HepG2 (cell line): ENCODE data around the gene ABCD2. TPM values are rescaled to one million over a fixed set of nuclear protein-coding genes. Genes with fewer than 3 reads are reported as not detected.
"Not testable (repeated sequence)": the region's sequence is repeated elsewhere in the genome, so short reads cannot be mapped to it uniquely, and the experiment has no call there.

ENCODE experiments used
- ATAC-seq: fragments of 200-7000 bp; cut with Tn5 transposase; 3 replicates; pipeline ENCODE4 v1.9.1; 2020; ENCODE audit warnings: mild to moderate bottlenecking, moderate library complexity
- BruUV-seq: library from RNA; stranded (reverse); fragments of 400-500 nt; replicated peaks from 2 replicates; lab custom pipeline; 2021; lab: Mats Ljungman, UMichigan
- CTCF ChIA-PET: fragments of 300-600 bp; formaldehyde crosslinking; extraction: SDS; loops from one replicate; lab custom pipeline; 2021; ENCODE audit warnings: low total read pairs, inconsistent platforms, low intra/inter-chr PET ratio; lab: Yijun Ruan, JAX
- POLR2A ChIA-PET: fragments of 350-600 bp; sonication (Branson Sonifier 250); formaldehyde crosslinking; loops from one replicate; lab custom pipeline; 2020; ENCODE audit warnings: antibody characterized with exemption, inconsistent platforms; lab: Yijun Ruan, JAX
- DNase-seq: peaks from one replicate; pipeline ENCODE4 v3.0.0-alpha.2; 2015; ENCODE audit warnings: low spot score
- FAIRE-seq: peaks from 3 replicates; lab custom pipeline; 2011; peaks lifted over from hg19 to GRCh38; lab: Jason Lieb, UNC
- H2AFZ ChIP-seq: one replicate; pipeline ENCODE4 v1.6.1; 2011; ENCODE audit warnings: low read length, inconsistent platforms
- H3K27ac ChIP-seq: fragments of 300-600 bp; 3 replicates; pipeline ENCODE4 v1.8.0; 2011; ENCODE audit warnings: mixed run types, mild to moderate bottlenecking, mixed read lengths, low read length, inconsistent platforms; ENCODE audit not compliant: insufficient read depth; ENCODE audit errors: extremely low read length
- H3K27me3 ChIP-seq, 2 experiments: fragments of 200-600 bp in 1 of 2; 2 replicates in 1 of 2; 3 replicates in 1 of 2; pipeline versions ENCODE4 v1.6.0 to v1.8.0; 2011; ENCODE audit warnings: low read length in 2 of 2, mild to moderate bottlenecking in 2 of 2, moderate library complexity in 2 of 2, inconsistent platforms in 1 of 2; ENCODE audit not compliant: insufficient read depth in 2 of 2, control insufficient read depth in 1 of 2
- H3K36me3 ChIP-seq, 2 experiments: fragments of 200-600 bp in 1 of 2; replicated peaks in 1 of 2; 2 replicates in 1 of 2; 3 replicates in 1 of 2; pipeline versions ENCODE4 v1.5.1 to v1.8.0; 2011; ENCODE audit warnings: low read length in 2 of 2, inconsistent platforms in 1 of 2; ENCODE audit not compliant: insufficient read depth in 2 of 2, control insufficient read depth in 1 of 2
- H3K4me1 ChIP-seq: 2 replicates; pipeline ENCODE4 v1.5.1; 2012; ENCODE audit warnings: low read length, inconsistent platforms; ENCODE audit not compliant: insufficient read depth
- H3K4me2 ChIP-seq: 2 replicates; pipeline ENCODE4 v1.6.0; 2011; ENCODE audit warnings: low read depth, low read length, inconsistent platforms
- H3K4me3 ChIP-seq, 3 experiments: fragments of 200-600 bp in 1 of 3; sonication (generic), shearing (Covaris generic) in 1 of 3; replicated peaks in 1 of 3; 2 replicates each; pipeline ENCODE4 v1.5.1; 2011 to 2016; ENCODE audit warnings: low read length in 3 of 3, inconsistent platforms in 2 of 3, low read depth in 2 of 3, mild to moderate bottlenecking in 2 of 3, control low read depth in 1 of 3, mixed read lengths in 1 of 3; ENCODE audit not compliant: insufficient read depth in 1 of 3
- H3K79me2 ChIP-seq: one replicate; pipeline ENCODE4 v1.6.1; 2011; ENCODE audit warnings: low read length, inconsistent platforms; ENCODE audit not compliant: insufficient read depth
- H3K9ac ChIP-seq: 2 replicates; pipeline ENCODE4 v1.6.0; 2011; ENCODE audit warnings: mild to moderate bottlenecking, low read depth, low read length, inconsistent platforms; ENCODE audit not compliant: insufficient read depth
- H3K9me3 ChIP-seq: 2 replicates; pipeline ENCODE4 v1.5.1; 2012; ENCODE audit warnings: mild to moderate bottlenecking, low read length
- H4K20me1 ChIP-seq: 2 replicates; pipeline ENCODE4 v1.6.0; 2011; ENCODE audit warnings: inconsistent platforms, mild to moderate bottlenecking, low read length, moderate library complexity; ENCODE audit not compliant: insufficient read depth
- WGBS: methylation state at CpG from one replicate; pipeline ENCODE4 v1.1.6; 2017; ENCODE audit warnings: low lambda C conversion rate; 5-methylcytosine and 5-hydroxymethylcytosine counted together
- in situ Hi-C: cut with HindIII; loops from 2 replicates; pipeline ENCODE4 v1.10.0; 2017; ENCODE audit warnings: low pct_unique_long_range_greater_than_20kb; ENCODE audit not compliant: extremely low pct_ligation_motif_present
- intact Hi-C: fragments of 100-400 bp; cut with micrococcal nuclease; formaldehyde crosslinking; loops from one replicate; pipeline ENCODE4 v1.10.0; 2022; ENCODE audit not compliant: unreplicated experiment
- polyA plus RNA-seq, 8 experiments: library from polyadenylated mRNA; depleted of rRNA in 3 of 8; stranded (reverse) in 7 of 8; unstranded in 1 of 8; fragments of >200 nt; fragmentation: Illumina TruSeq in 4 of 8; extraction: Trizol in 4 of 8; gene quantifications; 2 replicates each; pipeline versions ENCODE4 v1.2.1 to v1.2.3, GENCODE V29; 2011 to 2016; ENCODE audit warnings: low read depth in 4 of 8, missing spikeins in 1 of 8, mixed read lengths in 1 of 8; ENCODE audit not compliant: insufficient read depth in 1 of 8
- total RNA-seq, 5 experiments: library from RNA; depleted of rRNA; stranded (reverse); fragments of >200 nt; fragmentation: Illumina TruSeq; extraction: Trizol; gene quantifications; 2 replicates each; pipeline ENCODE4 v1.2.3, GENCODE V29; 2016; ENCODE audit warnings: low read depth in 1 of 5
- TF ChIP-seq, protein P1 (sequence below): sonication (generic); formaldehyde crosslinking; IDR thresholded peaks from 2 replicates; pipeline ENCODE4 v1.4.0; 2020; ENCODE audit warnings: missing genetic modification reagents
- TF ChIP-seq, protein P2 (sequence below): sonication (generic); formaldehyde crosslinking; IDR thresholded peaks from 2 replicates; pipeline ENCODE4 v1.5.0; 2020; ENCODE audit warnings: mild to moderate bottlenecking, missing genetic modification reagents, borderline replicate concordance
- TF ChIP-seq, protein P3 (sequence below): sonication (generic); formaldehyde crosslinking; IDR thresholded peaks from 2 replicates; pipeline ENCODE4 v1.5.0; 2020; ENCODE audit warnings: missing genetic modification reagents, mild to moderate bottlenecking, borderline replicate concordance

Gene ABCD2
- total and polyA plus RNA-seq, 2 of the 13 experiments (the other 11 are each of a cell fraction or from before 2014, with no cell fraction given) = not detected

DNA sequence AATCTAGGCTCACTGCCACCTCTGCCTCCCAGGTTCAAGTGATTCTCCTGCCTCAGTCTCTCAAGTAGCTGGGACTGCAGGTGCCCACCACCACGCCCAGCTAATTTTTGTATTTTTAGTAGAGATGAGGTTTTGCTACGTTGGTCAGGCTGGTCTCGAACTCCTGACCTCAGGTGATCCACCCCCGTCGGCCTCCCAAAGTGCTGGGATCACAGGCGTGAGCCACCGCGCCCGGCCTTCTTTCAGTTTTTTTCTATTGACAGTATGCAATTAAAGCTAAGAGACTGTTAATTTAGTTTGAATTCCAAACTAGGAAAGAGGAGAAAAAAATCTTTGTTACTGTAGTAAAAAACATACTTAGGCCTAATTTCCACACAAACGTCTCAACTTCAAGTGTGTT is 3.6 kb upstream of the ABCD2 start:
- H3K4me1 ChIP-seq = peaks cover 21% of the 10 kb centered on the region
- H3K27ac ChIP-seq, FAIRE-seq, DNase-seq, H3K27me3 ChIP-seq, intact Hi-C loops, H3K36me3 ChIP-seq, H3K4me3 ChIP-seq, H3K9ac ChIP-seq, POLR2A ChIA-PET, in situ Hi-C loops, BruUV-seq, H3K4me2 ChIP-seq, ATAC-seq, H3K79me2 ChIP-seq, H4K20me1 ChIP-seq, CTCF ChIA-PET, H2AFZ ChIP-seq, H3K9me3 ChIP-seq: not testable (repeated sequence)
- 51% methylated on average over 10 of the region's 10 CpGs for WGBS

DNA sequence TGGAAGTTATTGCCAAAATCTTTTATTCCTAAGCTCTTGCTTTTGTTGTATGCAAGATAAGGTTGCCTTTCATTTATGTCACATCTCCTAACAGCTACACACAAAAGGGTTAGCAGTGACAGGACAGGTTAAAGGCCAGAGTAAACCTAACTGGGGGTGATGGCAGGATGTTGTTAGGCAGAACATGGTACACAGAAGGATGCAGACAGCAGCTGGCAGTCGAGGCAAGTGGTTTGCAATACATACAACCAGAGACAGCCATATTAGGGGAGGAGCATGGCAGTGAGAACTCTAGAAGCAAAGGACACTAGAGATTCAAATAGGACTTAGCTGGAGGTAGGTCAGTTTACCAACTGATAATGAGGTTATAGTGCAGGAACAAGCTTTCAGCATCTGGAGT is 2.7 kb upstream of the ABCD2 start:
- no peaks in the 10 kb centered on the region for H3K9me3 ChIP-seq
- intact Hi-C loops = no loop called here
- peaks cover 21% of the 10 kb centered on the region for H3K4me1 ChIP-seq
- H3K79me2 ChIP-seq = no peaks in the 10 kb centered on the region
- no peaks in the 10 kb centered on the region; a peak in 2 of 5 replicates for H3K27me3 ChIP-seq
- in situ Hi-C loops = no loop called here
- H3K4me3 ChIP-seq = no peak overlapping the region
- no peaks in the 10 kb centered on the region for H3K36me3 ChIP-seq
- no peak overlapping the region for H2AFZ ChIP-seq
- ChIA-PET POLR2A (no interaction called here), CTCF (no interaction called here)
- no peak for FAIRE-seq
- ATAC-seq = no peak
- no peak overlapping the region for H3K27ac ChIP-seq
- no peak overlapping the region for H3K4me2 ChIP-seq
- no TSS peak for BruUV-seq
- no peak for DNase-seq
- H3K9ac ChIP-seq = no peak overlapping the region
- 0% methylated on average over 1 of the region's 1 CpG for WGBS
- H4K20me1 ChIP-seq = no peaks in the 10 kb centered on the region
- TF ChIP-seq, protein P1, sequence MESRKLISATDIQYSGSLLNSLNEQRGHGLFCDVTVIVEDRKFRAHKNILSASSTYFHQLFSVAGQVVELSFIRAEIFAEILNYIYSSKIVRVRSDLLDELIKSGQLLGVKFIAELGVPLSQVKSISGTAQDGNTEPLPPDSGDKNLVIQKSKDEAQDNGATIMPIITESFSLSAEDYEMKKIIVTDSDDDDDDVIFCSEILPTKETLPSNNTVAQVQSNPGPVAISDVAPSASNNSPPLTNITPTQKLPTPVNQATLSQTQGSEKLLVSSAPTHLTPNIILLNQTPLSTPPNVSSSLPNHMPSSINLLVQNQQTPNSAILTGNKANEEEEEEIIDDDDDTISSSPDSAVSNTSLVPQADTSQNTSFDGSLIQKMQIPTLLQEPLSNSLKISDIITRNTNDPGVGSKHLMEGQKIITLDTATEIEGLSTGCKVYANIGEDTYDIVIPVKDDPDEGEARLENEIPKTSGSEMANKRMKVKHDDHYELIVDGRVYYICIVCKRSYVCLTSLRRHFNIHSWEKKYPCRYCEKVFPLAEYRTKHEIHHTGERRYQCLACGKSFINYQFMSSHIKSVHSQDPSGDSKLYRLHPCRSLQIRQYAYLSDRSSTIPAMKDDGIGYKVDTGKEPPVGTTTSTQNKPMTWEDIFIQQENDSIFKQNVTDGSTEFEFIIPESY (CRISPR knock-in tag) = no peak
- TF ChIP-seq, protein P2, sequence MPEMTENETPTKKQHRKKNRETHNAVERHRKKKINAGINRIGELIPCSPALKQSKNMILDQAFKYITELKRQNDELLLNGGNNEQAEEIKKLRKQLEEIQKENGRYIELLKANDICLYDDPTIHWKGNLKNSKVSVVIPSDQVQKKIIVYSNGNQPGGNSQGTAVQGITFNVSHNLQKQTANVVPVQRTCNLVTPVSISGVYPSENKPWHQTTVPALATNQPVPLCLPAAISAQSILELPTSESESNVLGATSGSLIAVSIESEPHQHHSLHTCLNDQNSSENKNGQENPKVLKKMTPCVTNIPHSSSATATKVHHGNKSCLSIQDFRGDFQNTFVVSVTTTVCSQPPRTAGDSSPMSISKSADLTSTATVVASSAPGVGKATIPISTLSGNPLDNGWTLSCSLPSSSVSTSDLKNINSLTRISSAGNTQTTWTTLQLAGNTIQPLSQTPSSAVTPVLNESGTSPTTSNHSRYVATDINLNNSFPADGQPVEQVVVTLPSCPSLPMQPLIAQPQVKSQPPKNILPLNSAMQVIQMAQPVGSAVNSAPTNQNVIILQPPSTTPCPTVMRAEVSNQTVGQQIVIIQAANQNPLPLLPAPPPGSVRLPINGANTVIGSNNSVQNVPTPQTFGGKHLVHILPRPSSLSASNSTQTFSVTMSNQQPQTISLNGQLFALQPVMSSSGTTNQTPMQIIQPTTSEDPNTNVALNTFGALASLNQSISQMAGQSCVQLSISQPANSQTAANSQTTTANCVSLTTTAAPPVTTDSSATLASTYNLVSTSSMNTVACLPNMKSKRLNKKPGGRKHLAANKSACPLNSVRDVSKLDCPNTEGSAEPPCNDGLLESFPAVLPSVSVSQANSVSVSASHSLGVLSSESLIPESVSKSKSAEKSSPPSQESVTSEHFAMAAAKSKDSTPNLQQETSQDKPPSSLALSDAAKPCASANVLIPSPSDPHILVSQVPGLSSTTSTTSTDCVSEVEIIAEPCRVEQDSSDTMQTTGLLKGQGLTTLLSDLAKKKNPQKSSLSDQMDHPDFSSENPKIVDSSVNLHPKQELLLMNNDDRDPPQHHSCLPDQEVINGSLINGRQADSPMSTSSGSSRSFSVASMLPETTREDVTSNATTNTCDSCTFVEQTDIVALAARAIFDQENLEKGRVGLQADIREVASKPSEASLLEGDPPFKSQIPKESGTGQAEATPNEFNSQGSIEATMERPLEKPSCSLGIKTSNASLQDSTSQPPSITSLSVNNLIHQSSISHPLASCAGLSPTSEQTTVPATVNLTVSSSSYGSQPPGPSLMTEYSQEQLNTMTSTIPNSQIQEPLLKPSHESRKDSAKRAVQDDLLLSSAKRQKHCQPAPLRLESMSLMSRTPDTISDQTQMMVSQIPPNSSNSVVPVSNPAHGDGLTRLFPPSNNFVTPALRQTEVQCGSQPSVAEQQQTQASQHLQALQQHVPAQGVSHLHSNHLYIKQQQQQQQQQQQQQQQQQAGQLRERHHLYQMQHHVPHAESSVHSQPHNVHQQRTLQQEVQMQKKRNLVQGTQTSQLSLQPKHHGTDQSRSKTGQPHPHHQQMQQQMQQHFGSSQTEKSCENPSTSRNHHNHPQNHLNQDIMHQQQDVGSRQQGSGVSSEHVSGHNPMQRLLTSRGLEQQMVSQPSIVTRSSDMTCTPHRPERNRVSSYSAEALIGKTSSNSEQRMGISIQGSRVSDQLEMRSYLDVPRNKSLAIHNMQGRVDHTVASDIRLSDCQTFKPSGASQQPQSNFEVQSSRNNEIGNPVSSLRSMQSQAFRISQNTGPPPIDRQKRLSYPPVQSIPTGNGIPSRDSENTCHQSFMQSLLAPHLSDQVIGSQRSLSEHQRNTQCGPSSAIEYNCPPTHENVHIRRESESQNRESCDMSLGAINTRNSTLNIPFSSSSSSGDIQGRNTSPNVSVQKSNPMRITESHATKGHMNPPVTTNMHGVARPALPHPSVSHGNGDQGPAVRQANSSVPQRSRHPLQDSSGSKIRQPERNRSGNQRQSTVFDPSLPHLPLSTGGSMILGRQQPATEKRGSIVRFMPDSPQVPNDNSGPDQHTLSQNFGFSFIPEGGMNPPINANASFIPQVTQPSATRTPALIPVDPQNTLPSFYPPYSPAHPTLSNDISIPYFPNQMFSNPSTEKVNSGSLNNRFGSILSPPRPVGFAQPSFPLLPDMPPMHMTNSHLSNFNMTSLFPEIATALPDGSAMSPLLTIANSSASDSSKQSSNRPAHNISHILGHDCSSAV = no peak
- TF ChIP-seq, protein P3, sequence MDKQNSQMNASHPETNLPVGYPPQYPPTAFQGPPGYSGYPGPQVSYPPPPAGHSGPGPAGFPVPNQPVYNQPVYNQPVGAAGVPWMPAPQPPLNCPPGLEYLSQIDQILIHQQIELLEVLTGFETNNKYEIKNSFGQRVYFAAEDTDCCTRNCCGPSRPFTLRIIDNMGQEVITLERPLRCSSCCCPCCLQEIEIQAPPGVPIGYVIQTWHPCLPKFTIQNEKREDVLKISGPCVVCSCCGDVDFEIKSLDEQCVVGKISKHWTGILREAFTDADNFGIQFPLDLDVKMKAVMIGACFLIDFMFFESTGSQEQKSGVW = no peak
